DMS153 treated with DMSO at 0.1 percent for 48 hours (cell line): Measurements from ENCODE around the gene DPH7.
"Not testable (repeated sequence)": the region's sequence is repeated elsewhere in the genome, so short reads cannot be mapped to it uniquely, and the experiment has no call there.

Experiments
- DNase-seq: peaks from one replicate; lab custom pipeline; 2025; ENCODE audit not compliant: unreplicated experiment; lab: John Stamatoyannopoulos, UW

The DPH7 gene

GRCh38 chr9:137521405-137521985 lies 57.2 kb downstream of the DPH7 start:
- DNase-seq = no peak

- no peak for DNase-seq
Observed at GRCh38 chr9:137520614-137521404, 57.9 kb downstream of the DPH7 start.

GRCh38 chr9:137519553-137519952 lies 59.2 kb downstream of the DPH7 start:
- DNase-seq = no peak

GRCh38 chr9:137518661-137519459 lies 59.9 kb downstream of the DPH7 start:
- DNase-seq = not testable (repeated sequence)

GRCh38 chr9:137516144-137516917 lies 62.4 kb downstream of the DPH7 start:
- DNase-seq = no peak

GRCh38 chr9:137515338-137515724 lies 63.4 kb downstream of the DPH7 start:
- DNase-seq = no peak

- DNase-seq = no peak
Observed at GRCh38 chr9:137514691-137515337, 63.9 kb downstream of the DPH7 start.

- not testable (repeated sequence) for DNase-seq
Observed at GRCh38 chr9:137513801-137514570, 64.7 kb downstream of the DPH7 start.

- not testable (repeated sequence) for DNase-seq
Observed at GRCh38 chr9:137513136-137513535, 65.6 kb downstream of the DPH7 start.

- DNase-seq = no peak
Observed at GRCh38 chr9:137511758-137512463, 66.8 kb downstream of the DPH7 start.

GRCh38 chr9:137511126-137511525 lies 67.6 kb downstream of the DPH7 start:
- DNase-seq = not testable (repeated sequence)

- DNase-seq = no peak
Observed at GRCh38 chr9:137509198-137509597, 69.5 kb downstream of the DPH7 start.

GRCh38 chr9:137506702-137507171 lies 72.0 kb downstream of the DPH7 start:
- no peak for DNase-seq

- peak; percentile 8 for DNase-seq
Observed at GRCh38 chr9:137506274-137506673, 72.5 kb downstream of the DPH7 start.

GRCh38 chr9:137505421-137506140 lies 73.1 kb downstream of the DPH7 start:
- DNase-seq = no peak
